Vagina (tissue), 2 donors: Measurements from ENCODE around the gene CCSER1. TPM values are rescaled to one million over a fixed set of nuclear protein-coding genes. Genes with fewer than 3 reads are reported as not detected.

Experiments used
- DNase-seq, 2 donors: peaks; one replicate each; pipeline ENCODE4 v3.0.0-alpha.2; 2017; ENCODE audit errors: extremely low spot score in 2 of 2
- H3K27ac ChIP-seq: fragments of 200-600 bp; sonication (generic); one replicate; pipeline ENCODE4 v1.5.1; 2019
- H3K27me3 ChIP-seq: fragments of 200-600 bp; sonication (generic); one replicate; pipeline ENCODE4 v1.5.1; 2019
- H3K36me3 ChIP-seq, 2 donors: fragments of 200-600 bp; sonication (generic); one replicate each; pipeline ENCODE4 v1.5.1; 2017 to 2019
- H3K4me1 ChIP-seq: fragments of 200-600 bp; sonication (generic); one replicate; pipeline ENCODE4 v1.5.1; 2019
- H3K4me3 ChIP-seq, 2 donors: fragments of 200-600 bp; sonication (generic); 1 replicate in 1 of 2; 2 replicates in 1 of 2; pipeline ENCODE4 v1.5.1; 2016 to 2019
- H3K9me3 ChIP-seq: fragments of 200-600 bp; sonication (generic); one replicate; pipeline ENCODE4 v1.5.1; 2019
- POLR2A ChIP-seq, 2 donors: fragments of 450-650 bp; IDR thresholded peaks; one replicate each; pipeline ENCODE4 v1.6.1; 2017; ENCODE audit warnings: antibody characterized with exemption in 2 of 2, mild to moderate bottlenecking in 2 of 2, moderate library complexity in 2 of 2
- POLR2AphosphoS5 ChIP-seq, 2 donors: sonication (generic); formaldehyde crosslinking; IDR thresholded peaks; one replicate each; pipeline ENCODE4 v1.9.0; 2017; ENCODE audit warnings: antibody characterized with exemption in 2 of 2, mild to moderate bottlenecking in 2 of 2, low read depth in 1 of 2; ENCODE audit not compliant: insufficient read depth in 1 of 2
- intact Hi-C: fragments of 100-400 bp; cut with DNase I; formaldehyde crosslinking; loops from one replicate; pipeline ENCODE4 v1.15.1; 2023
- total RNA-seq: library from RNA; depleted of rRNA; stranded (reverse); fragments of >200 nt; gene quantifications from one replicate; pipeline ENCODE4 v1.2.3, GENCODE V29; 2016
- TF ChIP-seq, protein P1 (sequence below), 3 experiments: fragments of 450-650 bp in 2 of 3; fragments of 200-600 bp in 1 of 3; sonication (generic) in 1 of 3; IDR thresholded peaks; one replicate each; pipeline ENCODE4 v1.5.1; 2017 to 2019; ENCODE audit warnings: antibody characterized with exemption in 3 of 3, mild to moderate bottlenecking in 2 of 3, moderate library complexity in 2 of 3

Gene CCSER1
- total RNA-seq, 1 donor from 2014 or later: 8.1 TPM

DNA sequence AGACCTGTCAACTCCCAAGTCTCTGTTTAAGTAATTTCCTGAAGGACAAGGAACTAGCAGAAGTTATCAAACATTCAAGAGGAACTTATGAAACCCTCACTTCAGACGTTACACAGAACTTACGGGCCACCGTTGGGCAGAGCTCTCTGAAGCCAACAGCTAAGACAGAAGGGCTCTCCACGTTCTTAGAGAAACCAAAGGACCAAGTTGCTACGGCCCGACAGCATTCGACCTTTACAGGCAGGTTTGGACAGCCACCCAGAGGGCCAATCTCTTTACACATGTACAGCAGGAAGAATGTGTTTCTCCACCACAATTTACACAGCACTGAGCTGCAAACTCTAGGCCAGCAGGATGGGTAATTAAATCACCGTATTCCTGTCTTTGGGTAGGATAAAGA, 1471.5 kb downstream of the CCSER1 start:
- no peaks in the 10 kb centered on the region for H3K9me3 ChIP-seq
- TF ChIP-seq, protein P1, sequence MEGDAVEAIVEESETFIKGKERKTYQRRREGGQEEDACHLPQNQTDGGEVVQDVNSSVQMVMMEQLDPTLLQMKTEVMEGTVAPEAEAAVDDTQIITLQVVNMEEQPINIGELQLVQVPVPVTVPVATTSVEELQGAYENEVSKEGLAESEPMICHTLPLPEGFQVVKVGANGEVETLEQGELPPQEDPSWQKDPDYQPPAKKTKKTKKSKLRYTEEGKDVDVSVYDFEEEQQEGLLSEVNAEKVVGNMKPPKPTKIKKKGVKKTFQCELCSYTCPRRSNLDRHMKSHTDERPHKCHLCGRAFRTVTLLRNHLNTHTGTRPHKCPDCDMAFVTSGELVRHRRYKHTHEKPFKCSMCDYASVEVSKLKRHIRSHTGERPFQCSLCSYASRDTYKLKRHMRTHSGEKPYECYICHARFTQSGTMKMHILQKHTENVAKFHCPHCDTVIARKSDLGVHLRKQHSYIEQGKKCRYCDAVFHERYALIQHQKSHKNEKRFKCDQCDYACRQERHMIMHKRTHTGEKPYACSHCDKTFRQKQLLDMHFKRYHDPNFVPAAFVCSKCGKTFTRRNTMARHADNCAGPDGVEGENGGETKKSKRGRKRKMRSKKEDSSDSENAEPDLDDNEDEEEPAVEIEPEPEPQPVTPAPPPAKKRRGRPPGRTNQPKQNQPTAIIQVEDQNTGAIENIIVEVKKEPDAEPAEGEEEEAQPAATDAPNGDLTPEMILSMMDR (IDR thresholded peaks at IDR 0.05): no peak
- TF ChIP-seq POLR2AphosphoS5 (IDR thresholded peaks at IDR 0.05; ENCODE audit: insufficient read depth in 1 of 2, low read depth in 1 of 2) (no peak), POLR2A (IDR thresholded peaks at IDR 0.05) (no peak)
- H3K4me1 ChIP-seq: no peaks in the 10 kb centered on the region
- DNase-seq: no peak
- no peaks in the 10 kb centered on the region for H3K27me3 ChIP-seq
- H3K27ac ChIP-seq: no peak overlapping the region
- intact Hi-C loops: no loop called here
- H3K36me3 ChIP-seq: no peaks in the 10 kb centered on the region
- H3K4me3 ChIP-seq: no peak overlapping the region

DNA sequence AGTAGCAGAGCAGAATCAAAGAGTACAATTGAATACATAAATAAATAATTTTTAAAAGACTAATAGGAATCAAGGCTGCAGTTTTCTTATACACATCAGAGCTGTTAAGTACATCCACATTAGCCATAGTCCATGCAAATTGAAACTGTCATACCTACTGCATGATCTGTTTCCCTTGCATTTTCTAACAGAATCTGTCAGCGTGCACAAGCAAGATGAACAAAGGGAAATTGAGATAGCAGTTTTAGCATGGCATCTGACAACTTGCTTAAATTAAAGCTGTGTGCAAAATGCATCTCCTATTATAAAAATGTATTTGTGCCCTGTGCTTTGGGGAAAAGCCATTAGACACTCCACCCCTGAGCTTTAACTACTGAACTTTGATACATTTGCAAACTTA, 1473.1 kb downstream of the CCSER1 start:
- Histone ChIP-seq H3K4me3 (no peak overlapping the region), H3K27ac (no peak overlapping the region), H3K4me1 (no peaks in the 10 kb centered on the region), H3K36me3 (no peaks in the 10 kb centered on the region), H3K27me3 (no peaks in the 10 kb centered on the region), H3K9me3 (no peaks in the 10 kb centered on the region)
- no peak for TF ChIP-seq POLR2A (IDR thresholded peaks at IDR 0.05)
- TF ChIP-seq POLR2AphosphoS5 (IDR thresholded peaks at IDR 0.05; ENCODE audit: insufficient read depth in 1 of 2, low read depth in 1 of 2): no peak
- TF ChIP-seq, protein P1 (IDR thresholded peaks at IDR 0.05): no peak
- intact Hi-C loops: no loop called here
- DNase-seq: no peak

DNA sequence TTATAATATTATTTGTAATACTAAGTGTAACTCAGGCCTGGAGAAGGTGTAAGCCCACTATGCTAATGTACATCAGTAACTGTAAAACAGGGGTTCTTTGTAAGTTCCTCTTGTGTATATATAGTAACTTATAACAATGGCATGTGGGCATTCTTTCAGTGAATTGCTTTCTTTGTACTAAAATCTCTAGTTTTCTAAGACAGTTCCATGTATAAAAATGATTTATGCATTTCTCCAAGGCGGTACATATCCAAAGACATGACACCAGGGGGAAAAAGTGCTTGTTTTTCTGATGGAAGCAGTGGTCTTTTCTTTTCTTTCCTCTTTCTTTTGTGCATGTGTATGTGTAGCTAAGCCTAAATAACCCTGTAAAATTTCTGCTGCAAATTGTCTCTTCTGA, 1474.2 kb downstream of the CCSER1 start:
- no peaks in the 10 kb centered on the region for H3K4me1 ChIP-seq
- no peaks in the 10 kb centered on the region for H3K27me3 ChIP-seq
- H3K9me3 ChIP-seq: no peaks in the 10 kb centered on the region
- intact Hi-C loops: no loop called here
- H3K36me3 ChIP-seq: no peaks in the 10 kb centered on the region
- TF ChIP-seq POLR2A (IDR thresholded peaks at IDR 0.05) (no peak), POLR2AphosphoS5 (IDR thresholded peaks at IDR 0.05; ENCODE audit: insufficient read depth in 1 of 2, low read depth in 1 of 2) (no peak)
- TF ChIP-seq, protein P1 (IDR thresholded peaks at IDR 0.05): no peak
- DNase-seq: no peak
- H3K4me3 ChIP-seq: no peak overlapping the region
- H3K27ac ChIP-seq: no peak overlapping the region

DNA sequence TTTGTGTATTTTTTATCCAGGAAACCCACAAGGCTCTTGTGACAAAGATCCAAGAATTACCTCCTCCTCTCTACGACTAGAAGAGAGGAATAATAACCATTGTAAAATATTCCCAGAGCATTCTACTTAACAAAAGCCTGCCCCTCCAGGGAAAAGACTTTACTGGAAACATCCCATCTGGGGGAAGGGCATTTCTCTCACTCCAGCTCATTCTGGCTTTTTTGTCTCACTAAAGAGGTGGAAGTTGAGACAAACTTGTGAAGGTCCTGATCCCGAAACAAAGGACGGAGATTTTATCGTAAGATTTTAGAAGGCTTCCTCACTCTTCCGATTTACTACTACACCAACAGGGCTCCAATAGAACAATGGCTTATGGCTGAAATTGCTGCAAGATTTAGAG, 1484.6 kb downstream of the CCSER1 start:
- no peak for DNase-seq

DNA sequence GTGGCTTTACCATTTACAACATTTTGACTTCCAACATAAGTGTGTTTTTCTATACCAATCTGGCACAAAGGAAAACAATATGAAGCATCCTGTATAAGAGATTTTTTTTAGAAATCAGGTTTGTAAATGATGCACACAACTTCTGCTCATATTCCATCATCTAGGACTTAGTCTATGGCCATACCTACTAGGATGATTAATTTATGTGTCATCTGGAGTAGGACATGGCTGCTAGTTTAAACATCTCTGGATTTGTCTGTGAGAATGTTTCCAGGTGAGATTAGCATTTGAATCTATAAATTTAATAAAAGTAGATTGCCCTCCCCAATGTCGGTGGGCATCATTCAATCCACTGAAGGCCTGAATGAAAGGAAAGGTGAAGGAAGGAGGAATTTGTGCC, 1493.8 kb downstream of the CCSER1 start:
- Histone ChIP-seq H3K36me3 (no peaks in the 10 kb centered on the region), H3K4me1 (no peaks in the 10 kb centered on the region), H3K27ac (no peak overlapping the region), H3K9me3 (no peaks in the 10 kb centered on the region), H3K4me3 (no peak overlapping the region), H3K27me3 (no peaks in the 10 kb centered on the region)
- DNase-seq: no peak
- intact Hi-C loops: no loop called here
- TF ChIP-seq, protein P1 (IDR thresholded peaks at IDR 0.05): no peak
- TF ChIP-seq POLR2A (IDR thresholded peaks at IDR 0.05): no peak
- TF ChIP-seq POLR2AphosphoS5 (IDR thresholded peaks at IDR 0.05; ENCODE audit: insufficient read depth in 1 of 2, low read depth in 1 of 2): no peak

More for the DNA sequence above, 1484.6 kb downstream of the CCSER1 start:
- Histone ChIP-seq H3K27me3 (no peaks in the 10 kb centered on the region), H3K4me3 (no peak overlapping the region), H3K27ac (no peak overlapping the region), H3K4me1 (no peaks in the 10 kb centered on the region), H3K36me3 (no peaks in the 10 kb centered on the region), H3K9me3 (no peaks in the 10 kb centered on the region)
- TF ChIP-seq POLR2A (IDR thresholded peaks at IDR 0.05): no peak
- TF ChIP-seq, protein P1 (IDR thresholded peaks at IDR 0.05): no peak
- no peak for TF ChIP-seq POLR2AphosphoS5 (IDR thresholded peaks at IDR 0.05; ENCODE audit: insufficient read depth in 1 of 2, low read depth in 1 of 2)
- intact Hi-C loops: no loop called here
